Activated B cell treated with CpG ODN at 0.5 μM for 24 hours (primary cell): Measurements from ENCODE around the gene NEGR1. TPM values are rescaled to one million over a fixed set of nuclear protein-coding genes. Genes with fewer than 3 reads are reported as not detected.

Experiments used
- ATAC-seq: fragments of 200-7000 bp; cut with Tn5 transposase; one replicate; pipeline ENCODE4 v1.10.0; 2021; ENCODE audit warnings: low read depth, mild to moderate bottlenecking, moderate library complexity
- CTCF ChIA-PET: fragments of 350-600 bp; sonication (Branson Sonifier 250); formaldehyde crosslinking; loops from one replicate; lab custom pipeline; 2021; ENCODE audit warnings: antibody characterized with exemption; lab: Charles Lee
- POLR2A ChIA-PET: fragments of 350-600 bp; sonication (Branson Sonifier 250); formaldehyde crosslinking; loops from one replicate; lab custom pipeline; 2021; ENCODE audit warnings: antibody characterized with exemption; lab: Charles Lee
- DNase-seq: peaks from one replicate; pipeline ENCODE4 v3.0.0; 2022
- H3K27ac Mint-ChIP-seq: one replicate; pipeline ENCODE4 v1.8.0; 2020; ENCODE audit warnings: mixed read lengths
- H3K27me3 Mint-ChIP-seq: one replicate; pipeline ENCODE4 v1.8.0; 2021; ENCODE audit warnings: mixed read lengths
- H3K36me3 Mint-ChIP-seq: one replicate; pipeline ENCODE4 v1.8.0; 2021; ENCODE audit warnings: low read depth, mixed read lengths
- H3K4me1 Mint-ChIP-seq: one replicate; pipeline ENCODE4 v1.8.0; 2021; ENCODE audit warnings: mixed read lengths
- H3K4me3 Mint-ChIP-seq: one replicate; pipeline ENCODE4 v1.8.0; 2020; ENCODE audit warnings: mild to moderate bottlenecking, mixed read lengths
- H3K9me3 Mint-ChIP-seq: one replicate; pipeline ENCODE4 v1.8.0; 2020; ENCODE audit warnings: mixed read lengths
- intact Hi-C: fragments of 100-400 bp; cut with micrococcal nuclease; formaldehyde crosslinking; loops from one replicate; pipeline ENCODE4 v1.15.1; 2024
- total RNA-seq: library from RNA; stranded (reverse); gene quantifications from 2 replicates; pipeline ENCODE4 v1.2.3, GENCODE V29; 2022
- TF ChIP-seq, protein P1 (sequence below): fragments of 200-600 bp; IDR thresholded peaks from one replicate; pipeline ENCODE4 v1.8.0; 2022; ENCODE audit warnings: antibody characterized with exemption, mild to moderate bottlenecking

NEGR1 gene
- total RNA-seq, 1 donor from 2014 or later: not detected

DNA sequence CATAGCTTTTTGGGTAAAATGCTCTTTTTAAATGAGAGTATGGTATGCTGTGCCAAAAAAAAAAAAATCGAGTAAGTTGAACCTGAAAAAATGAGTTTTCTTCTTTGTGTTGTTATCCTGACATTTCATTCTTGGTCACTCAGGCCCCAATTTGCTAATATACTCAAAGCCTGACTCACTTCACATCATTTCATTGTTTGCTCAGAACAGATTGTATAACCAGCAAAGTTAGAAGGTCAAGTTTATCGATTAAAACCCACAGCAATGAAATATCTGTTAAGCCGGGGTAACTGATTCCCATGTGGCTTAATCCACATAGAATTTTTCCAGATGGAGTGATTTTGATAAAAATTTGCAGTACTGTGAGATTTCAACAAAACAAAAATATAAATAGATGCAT, 363.7 kb downstream of the NEGR1 start:
- Mint-ChIP-seq H3K27ac (no peak overlapping the region), H3K36me3 (no peaks in the 10 kb centered on the region), H3K4me1 (no peaks in the 10 kb centered on the region)

DNA sequence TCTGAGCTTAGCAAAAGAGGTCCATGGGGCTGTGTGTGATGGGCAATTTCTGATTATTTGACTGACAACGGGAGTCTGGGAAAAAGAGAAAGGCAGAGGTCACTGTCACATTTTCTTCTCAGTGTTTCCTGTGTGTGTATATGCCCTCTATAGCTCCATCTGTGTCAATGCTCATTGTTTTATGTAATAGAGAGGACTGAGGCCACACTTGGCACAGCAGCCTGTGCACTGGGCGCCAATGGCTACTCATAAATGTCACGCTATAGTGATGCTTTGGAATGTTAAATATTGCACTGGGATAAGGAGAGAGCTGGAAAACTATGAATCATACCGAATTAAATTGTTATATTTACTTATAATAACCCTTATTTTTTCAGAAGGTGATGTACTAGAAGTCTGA, 365.4 kb downstream of the NEGR1 start:
- TF ChIP-seq, protein P1, sequence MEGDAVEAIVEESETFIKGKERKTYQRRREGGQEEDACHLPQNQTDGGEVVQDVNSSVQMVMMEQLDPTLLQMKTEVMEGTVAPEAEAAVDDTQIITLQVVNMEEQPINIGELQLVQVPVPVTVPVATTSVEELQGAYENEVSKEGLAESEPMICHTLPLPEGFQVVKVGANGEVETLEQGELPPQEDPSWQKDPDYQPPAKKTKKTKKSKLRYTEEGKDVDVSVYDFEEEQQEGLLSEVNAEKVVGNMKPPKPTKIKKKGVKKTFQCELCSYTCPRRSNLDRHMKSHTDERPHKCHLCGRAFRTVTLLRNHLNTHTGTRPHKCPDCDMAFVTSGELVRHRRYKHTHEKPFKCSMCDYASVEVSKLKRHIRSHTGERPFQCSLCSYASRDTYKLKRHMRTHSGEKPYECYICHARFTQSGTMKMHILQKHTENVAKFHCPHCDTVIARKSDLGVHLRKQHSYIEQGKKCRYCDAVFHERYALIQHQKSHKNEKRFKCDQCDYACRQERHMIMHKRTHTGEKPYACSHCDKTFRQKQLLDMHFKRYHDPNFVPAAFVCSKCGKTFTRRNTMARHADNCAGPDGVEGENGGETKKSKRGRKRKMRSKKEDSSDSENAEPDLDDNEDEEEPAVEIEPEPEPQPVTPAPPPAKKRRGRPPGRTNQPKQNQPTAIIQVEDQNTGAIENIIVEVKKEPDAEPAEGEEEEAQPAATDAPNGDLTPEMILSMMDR: no peak
- Mint-ChIP-seq H3K4me1 (no peaks in the 10 kb centered on the region), H3K36me3 (no peaks in the 10 kb centered on the region), H3K4me3 (no peak overlapping the region), H3K9me3 (no peaks in the 10 kb centered on the region), H3K27ac (no peak overlapping the region), H3K27me3 (no peaks in the 10 kb centered on the region)
- intact Hi-C loops: no loop called here
- ChIA-PET CTCF (no interaction called here), POLR2A (no interaction called here)
- ATAC-seq (no peak), DNase-seq (no peak)

More for the DNA sequence above, 363.7 kb downstream of the NEGR1 start:
- ATAC-seq: no peak
- intact Hi-C loops: no loop called here
- TF ChIP-seq, protein P1: no peak
- CTCF ChIA-PET: no interaction called here
- H3K4me3 Mint-ChIP-seq: no peak overlapping the region
- DNase-seq: no peak
- no peaks in the 10 kb centered on the region for H3K27me3 Mint-ChIP-seq
- H3K9me3 Mint-ChIP-seq: no peaks in the 10 kb centered on the region
- POLR2A ChIA-PET: no interaction called here

DNA sequence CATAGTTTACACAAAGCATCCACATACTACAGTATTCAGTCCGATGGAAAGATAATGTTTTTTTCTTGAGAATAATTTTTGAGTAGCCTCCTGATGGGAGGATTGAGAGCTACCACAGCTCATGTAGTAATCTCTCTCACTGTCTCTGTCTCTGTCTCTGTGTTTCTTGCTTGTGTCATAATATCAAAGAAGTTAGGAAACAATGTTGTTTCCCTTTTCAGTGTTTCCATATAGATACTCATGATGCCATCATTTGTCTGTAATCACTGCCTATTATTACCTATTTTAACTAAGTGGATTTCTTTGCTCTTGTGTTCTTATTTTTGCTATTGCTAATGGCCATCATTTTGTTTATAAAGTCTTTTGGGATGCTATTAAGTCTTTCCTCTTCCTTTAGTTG, 367.7 kb downstream of the NEGR1 start:
- Mint-ChIP-seq H3K27me3 (no peaks in the 10 kb centered on the region), H3K9me3 (no peaks in the 10 kb centered on the region), H3K36me3 (no peaks in the 10 kb centered on the region), H3K4me3 (no peak overlapping the region), H3K27ac (no peak overlapping the region), H3K4me1 (no peaks in the 10 kb centered on the region)
- CTCF ChIA-PET: no interaction called here
- ATAC-seq (no peak), DNase-seq (no peak)
- POLR2A ChIA-PET: no interaction called here
- TF ChIP-seq, protein P1: no peak
- intact Hi-C loops: no loop called here

DNA sequence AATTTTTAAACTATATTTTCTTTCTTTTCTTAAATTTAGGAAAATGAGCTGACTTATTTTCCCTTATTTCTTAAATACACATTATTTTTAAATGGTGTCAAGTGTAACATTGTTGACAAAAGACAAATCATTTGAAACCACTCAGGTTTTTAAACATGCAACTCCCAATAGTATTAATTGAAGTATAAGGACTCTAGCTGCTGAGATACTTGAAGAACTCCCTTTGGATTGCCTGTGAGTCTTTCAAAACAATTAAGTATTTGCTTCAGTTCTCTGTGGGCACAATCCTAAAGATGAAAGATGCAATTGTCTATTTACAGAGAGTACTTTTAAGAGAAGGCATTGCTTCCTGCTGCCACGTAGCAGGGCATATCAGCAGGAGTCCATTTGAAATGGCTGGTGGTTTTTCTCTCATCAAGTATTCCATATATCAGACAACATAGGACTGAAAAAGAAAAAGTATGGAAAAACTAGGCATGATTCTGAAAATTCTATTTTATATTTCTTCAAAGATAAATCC, 373.4 kb downstream of the NEGR1 start:
- POLR2A ChIA-PET: no interaction called here
- no peak overlapping the region for H3K27ac Mint-ChIP-seq

DNA sequence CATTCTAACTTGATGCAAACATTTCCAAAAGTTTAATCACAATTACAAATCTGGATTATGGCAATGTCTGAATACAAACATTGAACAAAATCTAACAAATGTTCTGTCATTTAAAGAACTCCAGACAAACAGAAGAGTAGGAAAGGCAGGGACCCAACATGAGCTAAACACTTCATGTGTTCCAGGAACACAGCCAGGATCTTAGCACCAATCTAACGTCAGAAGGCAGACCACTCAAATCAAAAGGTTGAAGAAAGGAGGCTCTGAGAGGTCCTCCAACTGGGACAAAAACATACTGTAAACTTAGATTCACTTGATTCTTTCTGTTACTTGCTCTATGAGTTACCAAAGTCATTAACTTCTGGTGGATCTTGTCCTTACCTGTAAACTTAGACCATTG, 374.0 kb downstream of the NEGR1 start:
- Mint-ChIP-seq H3K27me3 (no peaks in the 10 kb centered on the region), H3K9me3 (no peaks in the 10 kb centered on the region), H3K4me3 (no peak overlapping the region), H3K27ac (no peak overlapping the region), H3K4me1 (no peaks in the 10 kb centered on the region), H3K36me3 (no peaks in the 10 kb centered on the region)
- intact Hi-C loops: no loop called here
- ChIA-PET CTCF (no interaction called here), POLR2A (no interaction called here)
- TF ChIP-seq, protein P1: no peak
- ATAC-seq (no peak), DNase-seq (no peak)

More for the DNA sequence above, 373.4 kb downstream of the NEGR1 start:
- ATAC-seq (no peak), DNase-seq (no peak)
- Mint-ChIP-seq H3K4me3 (no peak overlapping the region), H3K36me3 (no peaks in the 10 kb centered on the region), H3K27me3 (no peaks in the 10 kb centered on the region), H3K4me1 (no peaks in the 10 kb centered on the region), H3K9me3 (no peaks in the 10 kb centered on the region)
- intact Hi-C loops: no loop called here
- CTCF ChIA-PET: no interaction called here
- TF ChIP-seq, protein P1: no peak
